DMS 273 treated with DMSO at 0.1 percent for 48 hours (cell line): Measurements from ENCODE around the gene TMEM240.
"Not testable (repeated sequence)": the region's sequence is repeated elsewhere in the genome, so short reads cannot be mapped to it uniquely, and the experiment has no call there.

Experiments used
- DNase-seq: peaks from one replicate; lab custom pipeline; 2025; lab: John Stamatoyannopoulos, UW

TMEM240 gene

GRCh38 chr1:1540818-1541628 lies 599 bp upstream of the TMEM240 start:
- DNase-seq = no peak

DNA sequence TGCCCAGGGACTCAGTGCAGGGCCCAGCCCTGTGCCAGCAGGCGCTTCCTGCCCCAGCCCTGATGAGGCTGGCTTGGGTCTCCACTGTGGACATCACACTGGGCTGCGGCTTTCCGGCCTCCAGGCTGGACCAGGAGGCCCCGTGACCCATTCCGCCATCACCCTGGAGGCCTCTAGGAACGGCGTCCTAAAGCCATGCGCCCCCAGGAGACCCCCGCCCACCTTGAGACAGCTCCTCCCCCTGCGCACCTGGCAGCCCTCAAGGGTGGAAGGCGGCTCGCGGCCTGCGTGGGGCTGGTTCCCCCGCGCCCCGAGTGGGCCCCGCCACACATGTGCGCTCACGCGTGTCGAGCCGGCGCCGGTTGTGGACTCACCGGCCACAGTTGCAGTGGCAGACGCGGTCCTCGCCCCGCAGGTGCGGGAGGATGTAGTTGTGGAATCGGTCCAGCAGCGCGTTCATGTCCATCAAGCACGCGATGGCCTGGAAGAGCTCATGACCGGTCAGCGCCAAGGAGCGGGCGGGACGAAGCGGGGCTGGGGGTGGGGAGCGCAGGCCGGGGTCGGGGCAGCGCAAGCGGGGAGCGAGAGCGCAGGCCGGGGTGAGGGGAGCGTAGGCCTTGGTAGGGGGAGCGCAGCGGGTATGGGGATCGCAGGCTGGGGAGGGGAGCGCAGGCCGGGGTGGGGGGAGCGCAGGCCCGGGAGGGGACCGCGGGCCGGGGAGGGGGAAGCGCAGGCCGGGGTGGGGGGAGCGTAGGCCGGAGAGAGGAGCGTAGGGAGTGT lies 924 bp downstream of the TMEM240 start:
- DNase-seq = no peak

- no peak for DNase-seq
Measured at GRCh38 chr1:1538989-1539309, 1.5 kb downstream of the TMEM240 start.

DNA sequence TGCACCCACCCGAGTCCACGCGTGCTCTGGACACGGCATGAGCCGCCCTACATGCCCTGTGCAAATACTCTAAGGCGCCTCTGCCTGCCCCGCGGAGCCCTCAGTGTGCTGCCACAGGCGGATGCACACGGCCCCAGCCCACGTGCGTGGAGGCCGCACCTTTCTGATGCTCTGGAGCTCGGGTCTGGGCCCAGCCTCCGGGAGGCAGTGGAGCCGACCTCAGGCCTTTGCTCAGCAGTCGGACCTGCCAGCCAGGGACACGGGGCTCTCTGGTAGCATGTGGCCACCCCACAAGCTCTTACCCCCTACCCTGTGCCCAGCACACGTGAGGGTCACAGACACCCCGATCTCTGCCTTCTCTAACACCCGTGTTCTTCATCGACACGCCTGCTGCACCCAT lies 2.1 kb downstream of the TMEM240 start:
- DNase-seq = no peak

GRCh38 chr1:1537626-1538250 lies 2.7 kb downstream of the TMEM240 start:
- no peak for DNase-seq

GRCh38 chr1:1536938-1537546 lies 3.4 kb downstream of the TMEM240 start:
- DNase-seq = no peak

DNA sequence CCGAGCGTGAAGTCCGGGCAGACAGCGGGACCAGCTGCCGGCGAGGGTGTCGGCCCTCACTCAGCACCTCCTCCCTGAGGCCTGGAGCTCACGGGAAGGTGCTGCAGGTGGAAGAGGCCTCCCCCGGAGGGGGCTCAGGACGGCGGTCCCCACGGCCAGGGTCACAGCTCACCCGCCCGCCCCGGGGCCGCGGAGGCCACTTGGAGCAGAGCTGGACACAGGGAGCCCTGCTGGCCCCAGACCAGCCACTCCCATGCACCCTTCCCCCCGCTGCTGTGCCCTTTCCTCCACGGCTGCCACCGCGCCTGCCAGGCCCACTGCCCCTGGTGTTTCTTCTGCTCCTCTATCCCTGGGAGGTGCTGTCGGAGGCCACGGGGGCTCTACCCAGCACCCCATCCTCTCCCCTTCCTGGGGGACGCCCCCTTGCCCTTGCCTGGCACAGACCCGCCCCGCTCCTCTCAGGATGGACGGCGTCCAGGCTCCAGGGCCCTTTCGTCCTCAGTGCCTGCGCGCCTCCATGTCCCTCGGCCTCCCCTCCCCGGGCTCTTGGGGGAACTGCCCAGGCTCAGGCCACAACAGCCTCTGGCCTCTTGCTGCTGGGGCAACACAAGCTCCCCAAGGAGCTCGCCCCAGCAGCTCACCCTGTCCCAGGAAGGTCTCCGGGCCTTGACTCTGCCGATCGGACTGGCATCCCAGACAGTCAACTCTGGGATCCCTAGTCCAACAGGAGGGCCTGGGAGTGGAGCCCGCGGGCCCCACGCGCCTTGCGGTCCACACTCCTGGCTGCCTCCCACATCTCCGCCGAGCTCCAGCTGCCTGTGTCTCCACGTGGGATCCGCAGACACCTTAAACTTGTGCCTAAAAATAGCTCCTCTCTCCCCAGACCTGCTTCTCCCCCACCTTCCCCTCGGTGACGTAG lies 4.1 kb downstream of the TMEM240 start:
- no peak for DNase-seq

- DNase-seq = no peak
Measured at GRCh38 chr1:1535201-1536018, 5.0 kb downstream of the TMEM240 start.

DNA sequence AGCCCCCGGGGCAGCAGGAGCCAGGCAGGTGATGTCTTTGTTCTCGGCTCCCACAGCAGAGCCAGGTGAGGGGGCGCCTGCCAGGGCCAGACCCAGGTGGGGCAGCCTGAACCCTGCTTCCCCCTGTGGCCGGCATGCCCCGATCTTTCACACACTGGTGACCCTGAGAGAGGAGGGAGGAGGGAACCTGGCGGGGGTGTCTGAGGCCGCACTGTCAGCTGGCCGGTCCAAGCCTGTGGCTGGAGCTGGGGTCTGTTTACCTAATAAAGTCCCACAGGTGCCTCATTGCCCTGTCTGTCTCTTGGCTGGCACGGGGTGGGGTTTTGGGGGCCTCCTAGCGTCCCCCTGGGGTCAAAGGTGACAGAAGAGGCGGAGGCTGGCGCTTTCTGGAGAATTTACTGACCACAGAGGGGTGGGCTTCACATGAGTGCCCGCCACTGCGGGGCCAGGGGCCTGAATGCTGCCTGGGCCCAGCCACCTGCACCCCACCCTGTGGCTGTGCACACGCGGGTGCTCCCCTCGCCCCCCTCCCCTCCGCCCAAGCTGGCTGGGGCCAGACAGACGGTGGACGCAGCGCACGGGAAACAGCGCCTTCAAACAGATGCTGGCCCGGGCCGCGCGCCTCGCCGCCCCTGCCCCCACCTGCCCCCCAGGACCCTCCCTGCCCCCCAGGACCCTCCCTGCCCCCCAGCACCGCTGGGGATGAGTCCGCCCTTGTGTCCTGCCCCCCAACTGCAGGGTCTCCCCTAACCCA lies 5.8 kb downstream of the TMEM240 start:
- no peak for DNase-seq

GRCh38 chr1:1533894-1534291 lies 6.5 kb downstream of the TMEM240 start:
- DNase-seq = not testable (repeated sequence)

- not testable (repeated sequence) for DNase-seq
Measured at GRCh38 chr1:1533176-1533893, 7.1 kb downstream of the TMEM240 start.

DNA sequence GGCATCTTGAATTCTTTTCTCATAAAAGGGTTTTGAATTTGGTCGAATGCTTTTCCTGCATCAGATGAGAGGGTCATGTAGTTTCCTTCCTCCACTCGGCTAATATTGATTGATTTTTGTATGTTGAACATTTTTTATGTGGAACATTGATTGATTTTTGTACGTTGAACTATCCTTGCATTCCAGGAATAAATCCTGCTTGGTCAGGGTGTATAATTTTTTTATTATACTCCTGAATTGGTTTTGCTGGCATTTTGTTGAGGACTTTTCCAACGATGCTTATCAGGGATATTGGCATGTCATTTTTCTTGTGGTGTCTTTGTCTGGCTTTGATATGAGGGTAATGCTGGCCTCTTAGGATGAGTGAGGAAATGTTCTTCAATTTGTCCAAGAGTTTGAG lies 8.5 kb downstream of the TMEM240 start:
- DNase-seq = no peak

DNA sequence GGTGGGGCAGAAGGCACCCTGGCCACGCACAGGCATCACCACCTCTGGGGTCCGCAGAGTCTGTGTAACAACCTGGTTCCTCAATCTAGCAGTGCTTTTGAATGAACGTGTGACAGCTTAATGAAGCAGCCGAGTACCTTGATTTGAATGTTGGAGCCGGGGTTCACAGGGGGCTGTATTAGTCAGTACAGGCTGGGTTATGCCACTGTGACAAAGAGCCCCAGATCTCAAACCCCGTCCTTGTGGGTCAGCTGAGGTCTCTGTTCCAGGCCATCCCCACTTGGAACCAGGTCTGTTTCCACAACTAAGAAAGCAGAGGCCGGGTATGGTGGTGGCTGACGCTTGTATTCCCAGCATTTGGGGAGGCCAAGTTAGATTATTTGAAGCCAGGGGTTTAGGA lies 10.5 kb downstream of the TMEM240 start:
- no peak for DNase-seq

DNA sequence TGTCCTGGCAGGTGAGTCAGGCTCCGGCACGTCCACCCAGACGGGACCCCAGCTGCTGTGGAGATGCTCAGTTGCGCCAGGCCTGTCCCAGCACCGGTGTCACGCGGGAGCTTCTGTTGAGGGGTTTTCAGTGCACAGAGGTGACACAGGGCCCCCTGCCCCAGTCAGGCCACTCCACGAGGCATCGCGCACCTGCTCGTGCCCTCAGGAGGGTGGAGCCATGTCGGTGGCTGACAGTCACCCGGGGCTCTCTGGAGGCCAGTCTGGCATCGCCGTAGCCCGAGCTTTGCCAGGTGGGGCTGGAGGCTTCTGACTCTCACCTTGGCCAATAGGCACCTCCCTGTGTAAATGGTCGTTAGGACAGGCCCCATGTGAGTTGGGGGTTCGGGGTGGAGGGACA lies 11.1 kb downstream of the TMEM240 start:
- DNase-seq = no peak

DNA sequence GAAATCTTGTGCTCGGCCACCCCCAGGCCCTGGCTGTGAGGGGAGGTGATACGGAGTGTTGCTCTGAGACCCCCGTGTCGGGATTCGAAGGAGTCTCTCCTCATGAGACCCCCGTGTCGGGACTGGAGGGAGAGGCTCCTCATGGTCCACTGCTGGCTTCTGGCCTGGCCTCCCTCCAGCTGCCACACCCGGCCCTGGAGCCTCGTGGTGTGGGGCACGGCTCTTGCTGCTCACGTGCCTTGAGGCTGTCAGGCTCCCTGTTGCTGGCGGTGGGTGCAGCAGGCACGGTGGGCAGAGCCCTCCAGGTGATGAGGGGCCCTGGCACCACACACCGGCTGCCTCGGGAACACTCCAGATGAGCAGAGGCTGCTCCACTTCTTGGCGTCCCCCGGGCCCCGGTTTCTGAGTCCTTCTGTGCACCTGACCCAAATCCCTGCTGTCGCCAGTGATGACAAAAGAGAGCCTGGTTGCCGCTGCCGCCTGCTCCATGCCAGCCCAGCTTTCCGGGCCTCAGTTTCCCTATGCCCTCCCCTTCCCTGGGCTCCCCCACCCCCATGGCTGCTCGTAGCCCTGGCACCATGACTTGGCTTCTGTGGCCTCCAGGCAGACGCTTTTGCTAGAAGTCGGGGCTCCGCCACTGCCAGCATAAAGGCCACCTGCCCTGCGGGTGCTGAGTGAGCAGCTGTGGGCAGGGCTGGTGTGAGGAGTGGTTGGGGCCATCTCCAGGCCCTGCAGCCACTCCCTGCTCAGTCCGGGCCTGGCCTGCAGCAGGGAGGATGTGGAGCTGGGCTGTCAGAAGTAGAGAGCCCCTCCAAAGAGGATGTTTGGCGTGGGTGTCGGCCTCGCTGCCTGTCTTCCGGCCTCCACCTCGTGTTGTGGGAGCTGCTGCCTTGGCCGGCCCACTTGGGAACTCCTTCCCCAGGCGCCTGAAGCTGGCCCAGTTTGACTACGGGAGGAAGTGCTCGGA lies 11.8 kb downstream of the TMEM240 start:
- no peak for DNase-seq

- DNase-seq = no peak
Measured at GRCh38 chr1:1527092-1527816, 13.2 kb downstream of the TMEM240 start.

- not testable (repeated sequence) for DNase-seq
Measured at GRCh38 chr1:1526476-1526875, 13.9 kb downstream of the TMEM240 start.
